ENCODE data around the gene OR5K4. TPM values are rescaled to one million over a fixed set of nuclear protein-coding genes. Genes with fewer than 3 reads are reported as not detected.

OR5K4 gene
- total and polyA plus RNA-seq, 2 of the 4 experiments (the other 2 are of a cell fraction), result not detected

GRCh38 chr3:98398513-98398912 lies 44.9 kb downstream of the OR5K4 start:
- Histone ChIP-seq H3K4me3 (ENCODE audit: insufficient read depth, low read depth, low read length) (no peak overlapping the region), H3K9me1 (ENCODE audit: insufficient read depth, low read length) (no peaks in the 10 kb centered on the region), H3K9ac (ENCODE audit: low read depth, low read length) (no peak overlapping the region), H3K4me2 (ENCODE audit: low read depth, low read length) (no peak overlapping the region), H2AK9ac (replicated peaks; ENCODE audit: low read depth, low read length, poor library complexity) (no peak overlapping the region), H3K18ac (ENCODE audit: low read depth, low read length) (no peak overlapping the region), H2BK5ac (ENCODE audit: low read depth, low read length, poor library complexity, severe bottlenecking) (no peak overlapping the region), H3K9me3 (ENCODE audit: control insufficient read depth, insufficient read depth, low read length) (peaks cover 2% of the 10 kb centered on the region; the same call in 1 of the 2 replicates), H3K14ac (replicated peaks; ENCODE audit: low read depth, low read length) (no peak overlapping the region), H3K56ac (ENCODE audit: extremely low read depth, insufficient read depth, low read length) (no peak overlapping the region), H2BK15ac (ENCODE audit: low read depth, low read length) (no peak overlapping the region), H4K8ac (ENCODE audit: low read depth in 2 of 2, low read length in 2 of 2) (no peak overlapping the region), H3K4ac (ENCODE audit: low read depth, low read length) (no peak overlapping the region), H3K36me3 (ENCODE audit: control insufficient read depth, insufficient read depth, low read length) (no peaks in the 10 kb centered on the region), H2BK120ac (ENCODE audit: low read depth, low read length) (no peak overlapping the region), H4K20me1 (ENCODE audit: insufficient read depth, low read length) (no peaks in the 10 kb centered on the region), H3K79me1 (ENCODE audit: low read depth in 1 of 2, low read length in 2 of 2) (no peaks in the 10 kb centered on the region), H2AK5ac (ENCODE audit: low read depth, low read length) (no peak overlapping the region), H4K91ac (ENCODE audit: insufficient read depth, low read depth, low read length) (no peak overlapping the region), H4K5ac (ENCODE audit: low read depth, low read length) (no peak overlapping the region), H3K27ac (ENCODE audit: insufficient read depth, low read length) (no peak overlapping the region), H2BK20ac (ENCODE audit: low read depth, low read length) (no peak overlapping the region), H3K23ac (ENCODE audit: low read depth, low read length) (no peak overlapping the region), H3K4me1 (ENCODE audit: control insufficient read depth, insufficient read depth, low read length) (no peaks in the 10 kb centered on the region), H3K27me3 (ENCODE audit: control insufficient read depth, insufficient read depth, low read length) (no peaks in the 10 kb centered on the region), H2AFZ (replicated peaks; ENCODE audit: low read length, poor library complexity) (no peak overlapping the region)
- CTCF ChIA-PET, result no interaction called here
- dilution Hi-C loops (cut with HindIII; ENCODE audit: low sequenced_read_pairs, unreplicated experiment), result no loop called here
- intact Hi-C loops (cut with micrococcal nuclease), result no loop called here
- DNase-seq (no peak), ATAC-seq (ENCODE audit: low read depth) (no peak)
- POLR2A ChIA-PET (ENCODE audit: unreplicated experiment), result no interaction called here
- TF ChIP-seq MXI1 (IDR thresholded peaks at IDR 0.05; ENCODE audit: borderline replicate concordance, low read depth, low read length) (no peak), CEBPB (IDR thresholded peaks at IDR 0.05; ENCODE audit: low read depth, low read length) (no peak), BHLHE40 (IDR thresholded peaks at IDR 0.05; ENCODE audit: low read depth, low read length) (no peak), MAZ (IDR thresholded peaks at IDR 0.05; ENCODE audit: borderline replicate concordance, low read depth, low read length) (no peak), CHD1 (IDR thresholded peaks at IDR 0.05; ENCODE audit: low read depth, low read length) (no peak), USF2 (IDR thresholded peaks at IDR 0.05; ENCODE audit: low read depth, low read length) (no peak), FOS (IDR thresholded peaks at IDR 0.05; ENCODE audit: low read depth, low read length) (no peak), RFX5 (IDR thresholded peaks at IDR 0.05; ENCODE audit: low read depth, low read length) (no peak)
- in situ Hi-C loops (cut with MboI; ENCODE audit: low sequenced_read_pairs), result no loop called here
- BruUV-seq (replicated peaks), result no TSS peak

Data from IMR-90 (cell line).